Right forelimb (tissue), 1 donor: ENCODE results near the gene KIF18B.
"Not testable (repeated sequence)": the region's sequence is repeated elsewhere in the genome, so short reads cannot be mapped to it uniquely, and the experiment has no call there.

Experiments used
- DNase-seq: peaks from one replicate; pipeline ENCODE4 v3.0.0-alpha.2; 2018

Gene KIF18B

DNA sequence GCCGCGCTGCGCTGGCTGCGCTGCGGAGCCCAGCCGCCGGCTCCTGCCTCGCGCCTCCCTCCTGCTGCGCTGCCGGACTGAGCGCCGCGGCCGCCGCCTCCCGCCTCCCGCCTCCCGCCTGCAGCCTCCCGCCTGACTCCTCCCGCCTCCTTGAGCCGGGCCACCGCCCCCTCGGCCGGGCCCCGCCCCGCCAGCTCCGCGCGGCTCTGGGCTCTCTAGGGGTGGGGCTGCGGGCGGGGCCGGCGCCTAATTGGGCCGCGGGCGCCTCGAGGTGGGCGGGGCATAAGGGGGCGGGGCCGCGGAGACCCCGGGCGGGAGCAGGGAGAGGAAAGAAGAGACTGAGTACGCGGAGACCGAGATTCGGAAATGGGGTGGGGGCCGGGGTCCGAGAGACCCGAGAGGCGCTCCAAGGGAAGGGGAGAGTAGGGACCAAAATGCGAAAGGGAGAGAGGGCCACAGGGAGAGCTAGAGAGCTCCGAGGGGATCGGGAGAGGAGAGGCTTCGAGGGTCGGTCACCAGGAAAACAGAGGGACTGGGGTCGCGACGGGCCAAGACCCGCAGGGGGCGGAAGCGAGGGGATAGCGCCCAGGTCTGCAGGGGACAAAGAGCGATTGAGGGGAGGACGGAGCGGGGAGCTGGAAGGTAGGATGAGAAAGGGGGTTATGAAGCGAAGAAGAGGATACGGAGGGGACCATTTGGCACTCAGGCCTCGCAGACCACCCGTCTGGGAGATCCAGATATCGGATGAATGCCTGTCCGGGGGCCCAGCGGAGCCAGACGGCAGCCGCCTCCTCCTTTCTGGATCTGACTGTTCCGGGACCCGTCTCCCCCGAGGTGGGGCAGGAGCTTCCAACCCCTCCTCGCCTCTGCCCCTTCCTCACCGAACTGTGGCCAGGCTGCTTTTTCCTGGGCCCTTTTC, 20.9 kb upstream of the KIF18B start, which contains the start of gene C1QL1:
C1QL1 (minus strand) TSS at position 79 of the 919 bp plus-strand sequence. CDS start 255 bp downstream, outside the sequence.
- peak; percentile 94 for DNase-seq

DNA sequence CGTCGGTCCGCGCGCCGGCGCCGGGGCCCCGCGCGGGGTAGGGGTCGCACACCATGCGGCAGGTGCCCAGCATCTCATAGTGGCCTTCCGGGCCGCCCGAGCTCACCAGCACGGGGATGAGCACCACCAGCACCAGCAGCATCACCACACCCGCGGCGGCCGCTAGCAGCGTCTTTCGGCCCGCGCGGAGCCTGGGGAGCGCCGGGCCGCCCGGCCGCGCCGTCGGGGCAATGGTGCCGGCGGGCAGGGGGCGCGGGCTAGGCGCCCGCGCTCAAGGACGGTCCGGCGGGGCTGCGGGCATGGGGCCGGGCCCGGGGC, 20.3 kb upstream of the KIF18B start:
- no peak for DNase-seq

DNA sequence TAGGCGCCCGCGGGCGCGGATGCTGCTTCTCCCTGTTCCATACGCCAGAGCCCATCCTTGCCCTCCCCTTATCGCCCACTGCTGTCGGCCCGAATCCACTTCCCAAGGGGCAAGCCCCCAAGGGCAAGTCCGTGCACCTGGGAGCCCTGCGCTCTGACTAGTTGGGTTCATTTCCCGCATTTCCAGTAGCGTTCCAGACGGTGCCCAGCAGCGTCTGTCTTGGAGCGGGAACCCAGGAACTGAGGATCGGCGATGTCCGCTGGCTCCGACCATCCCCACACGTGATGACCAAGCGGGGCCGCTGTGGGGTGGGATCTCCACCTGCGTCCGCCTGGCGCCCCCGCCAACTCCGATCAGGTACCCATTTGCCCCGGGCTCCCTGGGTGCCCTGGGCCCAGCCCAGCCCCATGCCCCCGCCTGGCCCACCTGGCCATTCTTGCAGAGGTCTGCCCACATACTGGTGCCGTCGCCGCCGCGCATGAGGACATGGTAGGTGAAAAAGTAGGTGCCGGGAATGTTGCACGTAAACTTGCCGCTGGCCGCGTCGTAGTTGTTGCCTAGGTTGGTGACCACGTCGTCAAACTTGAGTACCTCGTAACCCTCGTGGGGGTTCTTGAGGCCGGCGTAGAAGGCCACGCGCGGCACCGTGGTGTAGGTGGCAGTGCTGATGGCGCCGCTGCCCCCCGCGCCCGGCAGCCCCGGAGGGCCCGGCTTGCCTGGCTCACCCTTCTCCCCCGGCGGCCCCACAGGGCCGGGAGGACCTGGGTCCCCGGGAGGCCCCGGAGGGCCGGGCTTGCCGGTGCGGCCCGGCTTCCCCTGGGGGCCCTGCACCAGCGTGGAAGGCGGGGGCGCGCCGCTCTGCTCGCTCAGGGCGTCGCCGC, 19.7 kb upstream of the KIF18B start:
- no peak for DNase-seq

DNA sequence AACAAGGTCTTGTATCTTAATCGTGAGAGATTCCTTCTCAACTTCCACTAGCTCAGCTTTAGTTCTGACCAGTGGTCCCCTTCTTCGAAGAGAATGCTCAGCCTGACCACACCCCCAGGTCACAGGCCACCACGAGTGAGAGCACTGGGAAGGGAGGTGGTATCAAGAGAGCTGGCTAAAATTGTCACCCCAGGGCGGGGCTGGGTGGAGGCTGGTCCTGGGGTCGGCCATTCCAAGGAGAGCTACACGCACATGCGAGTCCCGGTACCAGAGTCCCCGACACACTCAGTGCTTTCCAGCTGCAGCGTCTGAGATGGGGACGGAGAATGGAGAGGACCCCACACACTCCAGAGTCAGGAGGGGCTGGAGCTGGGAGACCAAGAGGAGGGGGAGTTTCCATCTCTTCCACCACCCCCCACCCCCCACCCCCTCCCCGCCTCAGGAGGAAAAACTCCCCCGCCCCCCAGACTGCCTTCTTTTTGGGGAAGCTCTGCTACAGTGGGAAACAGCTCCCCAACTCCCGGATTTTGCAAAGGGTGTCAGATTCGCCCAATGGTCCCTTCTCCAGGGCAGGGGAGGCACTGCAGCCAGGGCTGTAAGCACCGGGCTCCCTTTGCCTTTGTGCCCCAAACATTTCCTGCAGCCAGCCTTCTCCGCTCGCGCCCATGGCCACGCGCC, 18.9 kb upstream of the KIF18B start:
- no peak for DNase-seq

DNA sequence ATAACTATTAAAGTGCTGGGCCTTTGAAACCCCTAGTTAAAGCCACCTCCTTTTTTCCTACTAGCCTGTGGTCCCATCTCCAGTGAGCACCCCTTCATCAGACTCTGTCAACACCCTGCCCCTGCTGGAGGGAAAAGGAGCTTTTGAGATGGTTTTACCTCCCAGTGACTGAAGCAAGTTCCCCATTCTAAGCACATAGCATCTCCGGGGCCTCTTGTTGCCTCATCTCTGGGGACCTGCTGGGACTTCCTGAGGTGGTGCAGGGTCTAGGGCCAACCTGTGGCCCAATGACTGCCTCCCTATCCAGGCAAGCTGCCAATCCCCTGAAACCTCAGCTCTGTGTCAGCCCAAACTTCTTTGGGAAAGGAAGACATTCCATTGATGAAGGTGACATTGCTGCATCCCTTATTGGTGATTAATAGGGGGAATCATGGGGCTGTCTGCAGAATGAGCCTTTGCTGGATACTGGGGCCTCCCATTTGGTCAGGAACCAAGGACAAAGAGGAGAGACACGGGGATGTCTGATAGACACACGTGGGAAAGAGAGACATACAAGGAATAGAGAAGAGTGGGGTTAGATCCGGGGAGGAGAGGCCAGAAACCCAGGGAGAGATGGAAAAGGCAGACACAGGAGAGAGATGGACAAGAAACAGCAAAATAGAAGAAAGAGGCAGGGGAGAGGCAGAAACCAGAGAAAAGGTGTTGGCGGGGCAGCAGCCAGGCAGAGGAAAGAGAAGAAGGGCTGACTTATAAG, 18.1 kb upstream of the KIF18B start:
- no peak for DNase-seq

DNA sequence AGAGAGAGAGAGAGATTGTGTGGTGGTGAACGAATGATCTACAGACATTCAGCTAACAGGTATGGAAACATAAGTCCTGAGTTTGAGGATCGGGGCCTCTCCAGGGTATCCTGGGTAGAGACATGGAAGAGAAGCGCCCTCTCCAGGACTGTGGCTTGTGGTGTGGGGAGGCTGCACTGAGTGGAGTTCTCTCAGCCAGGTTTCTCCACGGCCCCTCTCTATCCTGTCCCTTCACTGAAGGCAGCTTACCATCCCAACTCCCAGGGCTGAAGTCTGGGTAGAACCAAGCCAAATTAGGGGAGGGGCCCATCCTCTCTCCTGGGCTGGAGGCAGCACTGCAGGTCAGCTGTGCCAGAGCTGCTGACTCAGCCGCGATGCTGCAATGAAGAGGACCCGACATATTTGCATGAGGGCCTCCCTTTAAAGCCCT, 14.4 kb upstream of the KIF18B start:
- DNase-seq = no peak

DNA sequence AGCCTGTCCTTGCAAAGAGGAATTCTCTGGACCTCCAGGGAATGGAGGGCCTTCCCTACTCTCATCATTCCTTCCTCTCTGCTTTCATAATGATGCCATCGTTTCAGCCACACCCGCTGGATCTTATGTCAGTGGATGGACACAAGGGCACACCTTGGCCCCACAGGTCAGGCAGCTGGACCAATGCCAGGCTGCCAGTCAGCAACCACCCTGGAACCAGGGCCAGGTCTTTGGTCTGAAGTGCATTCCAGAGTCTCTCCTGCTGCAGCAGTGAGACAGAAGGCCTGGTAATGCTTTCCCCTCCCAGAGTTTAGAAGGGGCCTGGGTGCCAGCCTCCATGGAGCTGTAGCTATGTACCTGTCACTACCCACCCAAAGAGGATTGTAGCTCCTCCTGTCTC, 13.1 kb upstream of the KIF18B start:
- no peak for DNase-seq

DNA sequence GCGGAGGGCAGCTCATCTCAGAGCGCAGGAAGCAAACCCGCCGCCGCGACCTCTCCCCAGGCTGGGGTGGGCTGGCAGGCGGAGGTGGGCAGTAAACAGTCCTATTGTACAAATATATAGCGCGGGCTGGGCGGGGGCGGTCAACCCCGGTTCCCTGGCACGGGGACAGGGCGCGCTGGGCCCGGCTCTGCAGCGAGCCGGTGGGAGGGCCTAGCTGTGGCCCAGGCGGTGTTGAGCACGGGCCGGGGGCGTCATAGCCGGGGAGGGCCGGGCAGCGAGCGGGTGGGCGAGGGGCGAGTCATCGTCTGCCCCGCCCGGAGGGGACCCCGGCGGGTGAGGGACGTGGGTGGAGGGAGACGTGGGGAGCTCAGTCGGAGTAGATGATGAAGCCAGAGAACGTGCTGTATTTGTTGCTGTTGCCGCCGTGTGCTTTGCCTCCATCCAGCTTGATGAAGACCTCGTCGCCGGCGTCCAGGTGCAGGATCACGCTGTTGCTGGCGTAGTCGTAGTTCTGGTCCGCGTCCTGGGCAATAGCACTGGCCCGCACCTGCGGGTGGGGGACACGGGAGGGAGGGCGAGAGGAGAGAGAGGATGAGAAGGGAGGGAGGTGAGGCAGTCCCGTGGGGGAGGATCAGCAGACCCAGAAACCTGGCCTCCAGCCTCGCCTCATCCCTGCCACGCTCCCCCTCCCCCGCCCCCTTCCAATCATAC, 12.4 kb upstream of the KIF18B start:
- no peak for DNase-seq

DNA sequence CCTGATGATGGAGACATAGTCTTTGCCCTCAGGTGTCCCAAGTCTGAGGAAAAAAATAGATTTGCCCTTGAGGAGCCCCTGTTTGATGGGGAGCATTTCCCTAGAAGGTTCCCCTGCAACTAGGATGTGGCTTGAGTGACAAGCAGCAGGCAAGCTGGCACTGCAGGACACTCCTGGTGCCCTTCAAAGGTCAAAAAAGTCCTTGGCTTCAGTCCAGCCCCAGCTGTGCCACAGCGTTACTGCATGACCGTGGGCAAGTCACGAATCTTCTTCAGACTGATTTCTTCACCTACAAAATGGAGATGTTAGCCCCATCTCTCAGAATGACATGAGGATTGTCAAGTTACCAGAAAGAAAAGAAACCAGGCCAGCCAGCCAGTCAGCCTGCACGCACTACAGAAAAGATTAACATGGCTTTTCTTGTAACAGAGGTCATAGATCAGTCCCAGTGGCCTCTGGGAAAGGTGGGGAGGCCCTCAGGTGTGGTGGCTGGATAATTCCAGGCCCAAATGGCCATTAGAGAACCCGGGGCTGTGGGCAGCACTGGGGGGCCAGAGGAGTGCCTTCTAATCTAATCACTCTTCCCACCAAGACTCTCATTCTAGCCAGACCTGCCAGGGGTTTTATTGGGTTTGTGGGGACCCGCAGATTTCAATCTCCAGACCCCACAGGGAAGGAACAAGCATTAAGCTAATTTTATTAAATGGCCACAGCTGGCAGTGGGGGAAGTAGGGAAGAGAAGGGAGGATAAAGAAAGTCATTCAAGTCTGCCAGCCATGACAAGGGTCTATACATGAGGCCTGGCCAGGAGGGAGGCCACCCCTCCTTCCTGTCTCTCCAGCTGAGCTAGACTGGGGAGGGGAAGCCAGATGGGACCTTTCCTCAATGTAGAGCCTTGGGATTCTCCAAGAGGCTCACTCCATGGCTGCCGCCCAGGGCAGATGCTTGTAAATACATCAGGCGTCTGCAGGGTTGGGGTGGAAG, 9.7 kb upstream of the KIF18B start:
- DNase-seq = no peak

DNA sequence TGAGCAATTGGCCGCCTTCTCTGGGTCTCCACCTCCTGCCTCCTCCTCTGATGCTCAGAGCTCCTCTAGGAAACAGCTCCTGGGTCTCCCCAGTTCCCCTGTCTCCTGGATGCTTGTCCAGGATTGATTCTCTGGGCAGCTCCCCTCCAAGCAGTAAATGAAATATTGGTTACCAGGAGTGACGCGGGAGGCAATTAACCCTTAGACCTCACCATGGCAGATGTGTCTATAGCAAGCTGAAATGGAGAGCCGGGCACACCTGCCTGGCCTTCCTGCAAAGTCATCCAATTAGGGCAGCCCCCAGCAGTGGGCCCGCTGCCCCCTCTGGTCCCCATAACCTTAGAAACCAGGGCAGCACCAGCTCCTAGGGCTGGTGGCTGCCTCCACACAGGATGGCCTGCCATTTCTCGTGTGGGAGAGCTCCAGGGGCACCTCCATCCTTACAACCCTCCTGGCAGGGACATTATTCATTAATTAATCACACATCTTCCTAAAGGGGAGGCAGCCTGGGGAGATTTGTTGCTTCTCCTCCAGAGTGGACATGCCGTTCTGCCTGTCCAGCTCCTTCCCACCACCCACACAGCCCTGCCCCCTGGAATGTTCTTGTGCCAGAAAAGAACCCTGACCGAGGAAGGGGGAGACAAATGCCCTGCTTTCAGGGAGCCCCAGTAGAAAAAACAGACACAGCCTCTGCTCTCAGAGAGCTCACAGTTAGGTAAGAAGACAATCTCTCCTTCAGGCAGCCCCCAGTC, 8.3 kb upstream of the KIF18B start:
- no peak for DNase-seq

DNA sequence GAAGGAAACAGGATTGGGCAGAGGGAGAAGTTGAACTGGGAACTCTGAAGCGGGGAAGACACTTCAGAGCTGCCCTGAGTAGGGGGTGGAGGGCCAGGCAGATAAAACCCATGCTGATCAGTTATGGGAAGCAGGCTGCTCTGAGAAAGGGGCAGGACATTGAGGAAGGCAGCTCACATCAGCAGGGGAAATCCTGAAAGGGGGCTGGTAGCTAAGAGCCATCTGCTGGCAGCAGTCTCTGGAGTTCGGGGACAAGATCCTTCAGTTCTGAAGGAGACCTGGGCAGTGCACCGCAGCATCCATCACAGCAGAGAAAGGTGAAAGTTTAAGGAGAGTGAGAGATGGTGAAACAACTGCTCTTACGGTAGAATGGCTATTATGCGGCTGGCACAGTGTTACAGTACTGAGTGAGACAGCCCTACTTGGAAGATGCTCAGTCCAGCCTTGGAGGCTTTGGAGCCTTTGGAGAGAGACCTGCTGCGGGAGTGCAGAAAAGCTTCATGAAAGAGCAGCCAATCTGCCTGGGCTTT, 5.4 kb upstream of the KIF18B start:
- DNase-seq = no peak

DNA sequence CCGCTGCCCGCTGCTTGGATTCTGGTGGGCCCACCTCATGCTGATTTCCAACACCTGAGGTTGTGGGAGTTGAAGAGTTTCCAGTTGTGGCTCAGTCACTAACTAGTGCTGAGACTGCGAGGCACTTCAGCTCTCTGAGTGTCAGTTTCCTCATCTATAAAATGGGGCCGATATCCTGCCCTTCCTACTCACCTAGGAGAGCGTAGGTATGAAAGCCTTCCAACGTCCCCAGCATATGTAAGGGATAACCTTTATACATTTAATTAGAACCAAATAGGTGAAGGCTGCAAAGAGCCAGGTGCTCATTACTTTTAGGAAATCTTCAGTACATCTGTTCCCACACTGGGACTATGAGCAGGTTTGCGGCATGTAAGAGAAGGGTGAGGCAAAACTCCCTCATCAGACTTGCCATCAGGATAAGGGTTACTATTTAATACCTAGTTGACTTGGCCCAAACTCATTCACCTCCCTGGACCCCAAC, 782 bp upstream of the KIF18B start:
- no peak for DNase-seq

DNA sequence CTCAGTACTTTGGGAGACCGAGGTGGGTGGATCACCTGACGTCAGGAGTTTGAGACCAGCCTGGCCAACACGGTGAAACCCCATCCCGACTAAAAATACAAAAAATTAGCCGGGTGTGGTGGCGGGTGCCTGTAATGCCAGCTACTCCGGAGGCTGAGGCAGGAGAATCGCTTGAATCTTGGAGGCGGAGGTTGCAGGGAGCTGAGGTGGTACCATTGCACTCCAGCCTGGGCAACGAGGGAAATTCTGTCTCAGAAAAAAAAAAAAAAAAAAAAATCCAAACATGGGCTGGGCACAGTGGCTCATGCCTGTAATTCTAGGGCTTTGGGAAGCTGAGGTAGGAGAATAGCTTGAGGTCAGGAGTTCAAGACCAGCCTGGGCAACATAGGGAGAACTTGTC, 1.9 kb downstream of the KIF18B start:
- DNase-seq = not testable (repeated sequence)

DNA sequence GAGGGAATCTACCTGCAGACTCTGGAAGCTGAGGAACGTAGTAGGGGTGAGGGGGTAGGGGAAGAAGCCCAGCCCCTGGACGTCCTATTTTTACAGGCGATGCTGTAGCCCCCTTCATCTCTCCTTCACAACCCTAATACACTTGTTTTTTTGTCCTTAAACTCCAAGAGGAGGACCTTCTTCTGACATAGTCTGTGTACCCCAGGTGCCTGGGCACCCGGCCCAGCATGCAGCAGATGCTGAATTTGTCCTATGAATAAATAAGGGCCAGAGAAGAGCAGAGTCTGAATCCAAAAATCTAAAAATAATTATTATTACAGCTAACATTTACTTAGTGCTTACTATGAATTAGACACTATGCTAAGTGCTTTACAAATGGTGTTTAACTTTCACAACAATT, 5.1 kb downstream of the KIF18B start:
- DNase-seq = no peak

DNA sequence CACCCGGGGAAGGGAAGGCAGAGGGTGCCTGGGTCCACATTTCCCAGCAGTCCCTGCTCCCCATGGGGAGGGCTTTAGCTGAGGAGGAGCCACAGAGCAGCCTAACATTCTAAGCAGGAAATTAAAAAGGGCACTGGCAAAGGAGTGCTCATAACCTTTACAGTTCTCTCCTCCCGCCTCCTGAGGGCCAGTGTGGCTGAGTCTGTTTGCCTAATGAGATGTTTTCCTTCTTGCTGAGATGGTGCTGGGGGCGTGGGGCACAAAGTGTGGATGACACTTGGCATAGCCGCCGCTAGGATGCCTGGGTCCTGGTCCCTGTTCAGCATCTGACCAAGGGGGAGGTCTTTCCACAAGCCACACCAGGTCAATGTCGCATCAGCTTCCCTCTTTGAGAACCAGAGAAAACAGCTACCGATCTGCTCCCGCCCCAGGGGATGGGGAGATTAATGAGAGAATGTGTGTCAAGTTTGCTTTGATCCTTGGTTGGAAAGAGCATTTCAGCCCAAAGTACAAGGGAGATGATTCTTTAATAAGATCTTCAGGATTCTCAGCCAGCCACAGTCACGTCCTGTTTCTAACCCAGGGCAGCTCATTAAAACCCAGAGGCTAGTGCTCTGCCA, 5.8 kb downstream of the KIF18B start:
- DNase-seq = no peak

DNA sequence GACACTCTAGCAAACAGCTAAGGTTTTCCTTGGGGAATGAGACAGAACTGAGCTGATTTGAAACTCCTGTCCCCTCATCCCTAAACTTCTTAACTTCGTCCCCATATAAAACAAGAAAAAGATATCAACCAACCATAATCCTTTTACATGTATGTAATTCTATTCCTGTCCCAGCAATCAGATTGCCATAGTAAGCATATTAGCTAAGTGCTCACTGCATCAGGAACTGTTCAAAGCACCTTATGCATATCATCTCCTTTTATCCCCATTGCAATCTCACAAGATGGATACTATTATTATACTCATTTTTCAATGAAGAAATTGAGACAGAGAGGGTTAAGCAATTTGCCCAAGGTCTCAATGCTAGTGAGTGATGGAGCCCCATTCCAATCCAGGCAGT, 6.8 kb downstream of the KIF18B start:
- DNase-seq = no peak

DNA sequence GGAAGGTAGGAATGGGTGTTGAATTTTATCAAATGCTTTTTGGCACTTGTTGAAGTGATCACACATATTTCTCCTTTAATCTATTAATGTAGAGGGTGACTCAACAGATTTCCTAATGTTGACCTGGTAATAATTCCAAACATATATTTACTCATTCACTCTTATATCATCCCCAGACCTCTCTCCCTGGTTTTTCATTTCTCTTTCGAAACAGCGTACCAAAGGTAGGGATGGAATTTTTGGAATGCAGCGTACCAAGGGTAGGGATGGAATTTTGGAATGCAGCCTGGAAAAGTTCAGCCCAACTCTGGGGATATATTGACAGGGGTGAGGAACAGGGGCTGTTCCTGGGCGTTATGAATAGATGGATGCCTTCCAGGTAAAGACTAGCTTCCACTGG, 7.3 kb downstream of the KIF18B start:
- DNase-seq = no peak

DNA sequence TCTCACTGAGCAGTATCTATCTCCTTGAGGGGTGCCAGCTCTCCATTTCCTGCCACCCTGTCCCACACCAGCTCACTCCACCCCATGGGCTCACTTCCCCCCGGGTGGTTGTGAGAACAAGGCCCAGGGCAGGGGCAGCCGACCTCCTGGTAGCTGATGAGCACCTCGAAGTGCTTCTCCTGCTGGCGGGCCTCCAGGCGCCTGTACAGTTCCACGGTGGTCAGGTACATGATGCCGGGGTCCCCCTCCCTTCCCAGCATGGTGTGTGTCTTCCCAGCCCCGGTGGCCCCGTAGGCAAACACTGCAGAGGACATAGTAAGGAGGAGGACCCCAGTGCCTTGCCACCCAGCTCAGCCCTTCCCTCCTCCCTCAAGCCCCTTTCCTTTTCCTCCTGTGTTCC, 12.5 kb downstream of the KIF18B start:
- DNase-seq = no peak

DNA sequence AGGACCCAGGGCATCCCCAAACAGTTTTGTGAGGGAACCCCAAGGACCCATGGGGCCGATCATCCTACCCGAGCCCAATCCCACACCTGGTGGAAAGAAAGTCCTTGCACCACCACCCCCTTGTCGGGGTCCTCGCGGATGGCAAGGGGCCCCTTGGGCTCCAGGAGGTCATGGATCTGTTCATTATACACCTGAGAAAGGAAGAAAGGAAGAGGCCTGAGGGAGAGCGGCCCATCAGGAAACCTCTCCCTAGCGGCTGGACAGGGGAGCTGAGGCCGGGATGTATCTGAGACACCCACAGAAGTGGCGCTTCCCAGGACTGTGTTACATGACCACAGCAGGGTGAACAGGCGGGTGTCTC, 12.8 kb downstream of the KIF18B start:
- DNase-seq = no peak
